Esophagus squamous epithelium (tissue), 5 donors: ENCODE measurements around the gene GRID2. TPM values are rescaled to one million over a fixed set of nuclear protein-coding genes. Genes with fewer than 3 reads are reported as not detected.

Experiments
- DNase-seq: peaks from one replicate; lab custom pipeline; 2025; lab: John Stamatoyannopoulos, UW
- H3K27ac ChIP-seq, 4 donors: fragments of 200-600 bp; sonication (generic); one replicate each; pipeline ENCODE4 v1.5.1; 2016 to 2019; ENCODE audit warnings: mild to moderate bottlenecking in 1 of 4
- H3K27me3 ChIP-seq, 4 donors: fragments of 200-600 bp; sonication (generic); 1 replicate in 3 of 4; 2 replicates in 1 of 4; pipeline versions ENCODE4 v1.5.1 to v1.6.0; 2017 to 2021; ENCODE audit warnings: antibody characterized with exemption in 1 of 4
- H3K36me3 ChIP-seq, 3 donors: fragments of 200-600 bp; sonication (generic); one replicate each; pipeline ENCODE4 v1.5.1; 2016 to 2019
- H3K4me1 ChIP-seq, 3 donors: fragments of 200-600 bp; sonication (generic); one replicate each; pipeline ENCODE4 v1.5.1; 2017 to 2019
- H3K4me3 ChIP-seq, 4 donors: fragments of 200-600 bp; sonication (generic); 1 replicate in 3 of 4; 2 replicates in 1 of 4; pipeline ENCODE4 v1.5.1; 2016 to 2019; ENCODE audit warnings: mild to moderate bottlenecking in 2 of 4, moderate library complexity in 1 of 4
- H3K9me3 ChIP-seq, 3 donors: fragments of 200-600 bp; sonication (generic); one replicate each; pipeline ENCODE4 v1.5.1; 2016 to 2019
- POLR2A ChIP-seq, 4 donors: fragments of 450-650 bp; IDR thresholded peaks; one replicate each; pipeline ENCODE4 v1.6.1; 2017; ENCODE audit warnings: antibody characterized with exemption in 4 of 4, mild to moderate bottlenecking in 4 of 4, moderate library complexity in 3 of 4
- WGBS, 2 donors: methylation state at CpG; one replicate each; pipeline ENCODE4 v1.1.5; 2018; 5-methylcytosine and 5-hydroxymethylcytosine counted together
- intact Hi-C: fragments of 100-400 bp; cut with DNase I; formaldehyde crosslinking; loops from one replicate; pipeline ENCODE4 v1.15.0; 2022
- total RNA-seq, 4 donors: library from RNA; depleted of rRNA; stranded (reverse); fragments of >200 nt; gene quantifications; one replicate each; pipeline ENCODE4 v1.1.0, GENCODE V29; 2016
- TF ChIP-seq, protein P1 (sequence below), 6 experiments: fragments of 450-650 bp in 4 of 6; fragments of 200-600 bp in 2 of 6; sonication (generic) in 2 of 6; IDR thresholded peaks; one replicate each; pipeline ENCODE4 v1.5.1; 2016 to 2019; ENCODE audit warnings: antibody characterized with exemption in 6 of 6, mild to moderate bottlenecking in 4 of 6, moderate library complexity in 4 of 6
- donor health status: DM: yes; HTN: yes; CAD: no.

The GRID2 gene
- total RNA-seq, 4 donors from 2014 or later: not detected

DNA sequence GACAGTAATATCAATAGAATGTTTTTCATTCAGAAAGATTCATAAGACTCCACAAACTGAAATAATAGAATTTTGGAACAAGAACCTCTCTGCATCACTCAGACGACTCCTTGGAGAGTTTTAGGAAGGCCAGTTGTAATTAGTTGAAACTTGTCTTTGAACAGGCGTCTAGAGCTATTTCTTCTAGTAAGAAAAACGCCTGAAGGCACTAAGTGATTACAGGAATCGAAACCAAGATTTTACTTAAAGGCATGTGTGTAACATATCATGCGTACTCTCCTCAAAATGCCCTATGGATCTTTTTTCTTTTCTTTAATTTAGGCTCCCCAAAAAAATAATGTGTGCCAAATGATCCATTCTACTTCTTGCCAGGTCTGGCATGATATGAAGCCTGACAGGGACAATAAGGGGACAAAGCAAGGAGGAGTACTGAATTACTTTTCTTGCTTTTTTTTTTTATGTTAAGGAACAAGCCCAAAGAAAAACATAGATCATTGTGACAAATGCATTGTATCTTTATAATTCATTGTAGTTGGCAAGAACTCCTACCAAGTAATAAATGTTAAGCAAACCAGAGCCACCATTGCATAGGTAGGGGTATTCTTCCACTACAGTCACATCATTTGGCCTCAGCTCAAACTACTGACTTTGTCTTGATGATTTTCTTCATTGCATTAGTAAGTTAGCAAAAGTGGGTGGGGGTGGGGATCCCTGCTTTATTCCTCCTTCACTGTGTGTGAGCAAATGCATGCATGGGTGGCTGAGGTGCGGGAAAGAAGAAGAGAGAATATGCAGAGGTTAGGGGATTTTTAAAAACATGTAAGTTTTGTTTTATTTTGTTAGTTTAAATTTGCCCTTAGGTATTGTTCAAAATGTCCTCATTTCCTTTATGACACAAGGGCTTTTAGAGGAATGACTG is 1444.9 kb downstream of the GRID2 start:
- H3K4me3 ChIP-seq: no peak overlapping the region
- TF ChIP-seq POLR2A (IDR thresholded peaks at IDR 0.05): no peak
- TF ChIP-seq, protein P1, sequence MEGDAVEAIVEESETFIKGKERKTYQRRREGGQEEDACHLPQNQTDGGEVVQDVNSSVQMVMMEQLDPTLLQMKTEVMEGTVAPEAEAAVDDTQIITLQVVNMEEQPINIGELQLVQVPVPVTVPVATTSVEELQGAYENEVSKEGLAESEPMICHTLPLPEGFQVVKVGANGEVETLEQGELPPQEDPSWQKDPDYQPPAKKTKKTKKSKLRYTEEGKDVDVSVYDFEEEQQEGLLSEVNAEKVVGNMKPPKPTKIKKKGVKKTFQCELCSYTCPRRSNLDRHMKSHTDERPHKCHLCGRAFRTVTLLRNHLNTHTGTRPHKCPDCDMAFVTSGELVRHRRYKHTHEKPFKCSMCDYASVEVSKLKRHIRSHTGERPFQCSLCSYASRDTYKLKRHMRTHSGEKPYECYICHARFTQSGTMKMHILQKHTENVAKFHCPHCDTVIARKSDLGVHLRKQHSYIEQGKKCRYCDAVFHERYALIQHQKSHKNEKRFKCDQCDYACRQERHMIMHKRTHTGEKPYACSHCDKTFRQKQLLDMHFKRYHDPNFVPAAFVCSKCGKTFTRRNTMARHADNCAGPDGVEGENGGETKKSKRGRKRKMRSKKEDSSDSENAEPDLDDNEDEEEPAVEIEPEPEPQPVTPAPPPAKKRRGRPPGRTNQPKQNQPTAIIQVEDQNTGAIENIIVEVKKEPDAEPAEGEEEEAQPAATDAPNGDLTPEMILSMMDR (IDR thresholded peaks at IDR 0.05): no peak
- no peaks in the 10 kb centered on the region for H3K9me3 ChIP-seq
- H3K36me3 ChIP-seq: no peaks in the 10 kb centered on the region
- intact Hi-C loops: no loop called here
- no peaks in the 10 kb centered on the region for H3K4me1 ChIP-seq
- no peak for DNase-seq
- H3K27ac ChIP-seq: no peak overlapping the region
- no peaks in the 10 kb centered on the region for H3K27me3 ChIP-seq
- WGBS, 2 donors: 34 to 37% methylated on average over 6 of the region's 6 CpGs

DNA sequence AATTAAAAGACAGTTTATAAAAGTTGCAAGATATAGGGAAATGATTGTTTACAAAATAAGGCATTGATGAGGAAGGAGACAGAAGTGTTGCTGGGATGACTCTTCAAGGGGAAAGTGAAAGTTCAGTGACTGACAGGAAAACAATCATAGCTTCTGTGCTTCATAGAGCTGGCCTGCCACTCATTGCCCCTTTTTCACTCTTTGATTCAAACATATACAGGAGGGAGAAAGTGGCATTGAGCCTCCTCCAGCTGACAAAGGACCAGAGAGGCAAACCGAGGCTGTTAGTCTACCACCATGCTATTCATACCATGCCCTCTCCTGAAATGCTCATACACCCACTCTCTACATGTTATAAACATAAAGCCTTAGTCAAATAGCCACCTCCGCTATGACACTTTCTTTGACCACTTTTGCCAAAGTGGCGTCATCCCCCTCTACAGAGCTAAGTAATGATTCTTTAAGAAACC is 1445.6 kb downstream of the GRID2 start:
- WGBS, 2 donors: 69 to 74% methylated on average over 3 of the region's 3 CpGs
- intact Hi-C loops: no loop called here

DNA sequence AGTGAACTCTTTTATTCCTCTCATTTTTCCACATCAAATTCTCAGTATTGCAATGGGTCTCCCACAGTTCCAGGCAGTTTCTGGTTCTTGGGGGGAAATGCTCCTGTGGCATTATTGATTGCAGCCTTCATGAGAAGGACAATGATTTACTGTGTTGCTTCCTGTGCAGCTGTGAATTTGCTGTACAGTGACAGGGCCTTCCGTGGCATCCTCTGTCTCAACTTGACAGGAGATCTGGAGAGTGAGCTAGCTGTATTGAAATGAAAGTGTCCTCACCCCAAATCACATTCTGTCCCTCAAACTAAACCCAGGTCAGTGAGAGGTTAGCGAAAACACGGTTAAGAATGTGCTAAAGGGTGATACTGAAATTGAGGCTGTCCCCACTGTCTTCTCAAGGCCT is 1447.6 kb downstream of the GRID2 start:
- H3K27me3 ChIP-seq: no peaks in the 10 kb centered on the region
- H3K4me1 ChIP-seq: no peaks in the 10 kb centered on the region
- WGBS, 2 donors: 53 to 77% methylated on average over 3 of the region's 3 CpGs
- H3K27ac ChIP-seq: no peak overlapping the region
- TF ChIP-seq POLR2A (IDR thresholded peaks at IDR 0.05): no peak
- TF ChIP-seq, protein P1 (IDR thresholded peaks at IDR 0.05): no peak
- no peak for DNase-seq
- no peaks in the 10 kb centered on the region for H3K9me3 ChIP-seq
- intact Hi-C loops: no loop called here
- H3K4me3 ChIP-seq: no peak overlapping the region
- no peaks in the 10 kb centered on the region for H3K36me3 ChIP-seq

More for the DNA sequence above, 1445.6 kb downstream of the GRID2 start:
- Histone ChIP-seq H3K9me3 (no peaks in the 10 kb centered on the region), H3K27ac (no peak overlapping the region), H3K4me1 (no peaks in the 10 kb centered on the region), H3K27me3 (no peaks in the 10 kb centered on the region), H3K36me3 (no peaks in the 10 kb centered on the region), H3K4me3 (no peak overlapping the region)
- TF ChIP-seq POLR2A (IDR thresholded peaks at IDR 0.05): no peak
- TF ChIP-seq, protein P1 (IDR thresholded peaks at IDR 0.05): no peak
- DNase-seq: no peak

DNA sequence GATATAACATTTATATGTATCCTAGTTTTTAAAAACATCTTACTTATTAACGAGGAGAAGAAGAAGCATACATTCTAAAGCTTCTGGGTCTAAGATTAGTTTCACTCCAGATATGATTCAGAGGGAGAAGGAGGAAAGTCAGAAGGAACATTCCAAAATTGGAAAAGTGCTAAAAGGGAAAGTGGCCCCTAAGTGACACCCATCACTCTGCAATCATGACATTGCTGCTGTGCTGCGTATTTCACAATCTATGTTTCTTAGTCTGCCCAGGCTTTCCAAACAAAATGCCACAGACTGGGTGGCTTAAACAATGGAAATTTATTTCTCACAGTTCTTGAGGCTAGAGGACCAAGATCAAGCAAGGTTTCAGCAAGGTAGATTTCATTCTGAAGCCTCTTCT is 1452.3 kb downstream of the GRID2 start:
- Histone ChIP-seq H3K9me3 (no peaks in the 10 kb centered on the region), H3K27me3 (no peaks in the 10 kb centered on the region), H3K36me3 (no peaks in the 10 kb centered on the region), H3K4me3 (no peak overlapping the region), H3K27ac (no peak overlapping the region), H3K4me1 (no peaks in the 10 kb centered on the region)
- TF ChIP-seq, protein P1 (IDR thresholded peaks at IDR 0.05): no peak
- TF ChIP-seq POLR2A (IDR thresholded peaks at IDR 0.05): no peak
- 77 to 85% methylated on average over 2 of the region's 2 CpGs for WGBS, 2 donors
- DNase-seq: no peak
- intact Hi-C loops: no loop called here

DNA sequence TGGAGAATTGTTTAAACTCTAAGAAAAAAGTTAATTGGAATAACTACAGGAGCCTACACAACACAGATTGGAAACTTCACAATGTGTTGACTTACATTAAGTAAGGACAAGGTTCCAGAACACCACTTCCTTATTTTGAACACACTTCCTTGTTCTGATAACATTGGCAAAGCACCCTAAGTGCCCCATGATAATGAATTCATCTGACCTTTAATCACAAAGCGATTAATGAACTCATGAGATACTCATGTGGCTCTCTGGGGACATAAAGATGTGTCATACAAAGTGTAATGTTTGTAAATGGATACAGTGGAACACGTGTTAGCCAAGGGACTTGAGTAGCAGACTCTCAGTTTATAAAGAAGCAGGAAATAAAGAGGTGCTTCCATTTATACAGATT is 1455.7 kb downstream of the GRID2 start:
- Histone ChIP-seq H3K9me3 (no peaks in the 10 kb centered on the region), H3K27ac (no peak overlapping the region), H3K4me1 (no peaks in the 10 kb centered on the region), H3K36me3 (no peaks in the 10 kb centered on the region), H3K4me3 (no peak overlapping the region), H3K27me3 (no peaks in the 10 kb centered on the region)
- no peak for TF ChIP-seq POLR2A (IDR thresholded peaks at IDR 0.05)
- TF ChIP-seq, protein P1 (IDR thresholded peaks at IDR 0.05): no peak
- intact Hi-C loops: no loop called here
- DNase-seq: no peak
- 38 to 43% methylated on average over 2 of the region's 2 CpGs for WGBS, 2 donors
